NCI-H1436 treated with DMSO at 0.1 percent for 48 hours (cell line): ENCODE data around the gene TMEM185A.
"Not testable (repeated sequence)": the region's sequence is repeated elsewhere in the genome, so short reads cannot be mapped to it uniquely, and the experiment has no call there.

ENCODE experiments used
- DNase-seq: peaks from one replicate; lab custom pipeline; 2025; lab: John Stamatoyannopoulos, UW

The TMEM185A gene

GRCh38 chrX:149631234-149632165, at the start of gene TMEM185A:
Gene TMEM185A (minus strand): TSS chrX:149631792. CDS start chrX:149631580, 212 bp downstream.
- DNase-seq, result peak; percentile 11

- DNase-seq, result no peak
Measured at GRCh38 chrX:149681182-149681581, 49.6 kb upstream of the TMEM185A start.

- DNase-seq, result not testable (repeated sequence)
Measured at GRCh38 chrX:149679164-149679678, 47.6 kb upstream of the TMEM185A start.

- DNase-seq, result not testable (repeated sequence)
Measured at GRCh38 chrX:149675554-149675953, 44.0 kb upstream of the TMEM185A start.

GRCh38 chrX:149675088-149675487, 43.5 kb upstream of the TMEM185A start:
- DNase-seq, result not testable (repeated sequence)

- DNase-seq, result not testable (repeated sequence)
Measured at GRCh38 chrX:149660613-149661012, 29.0 kb upstream of the TMEM185A start.

- not testable (repeated sequence) for DNase-seq
Measured at GRCh38 chrX:149656260-149656884, 24.8 kb upstream of the TMEM185A start.

GRCh38 chrX:149652232-149652981, 20.8 kb upstream of the TMEM185A start:
- no peak for DNase-seq

- no peak for DNase-seq
Measured at GRCh38 chrX:149650162-149650561, 18.6 kb upstream of the TMEM185A start.

- no peak for DNase-seq
Measured at GRCh38 chrX:149648932-149649331, 17.3 kb upstream of the TMEM185A start.

GRCh38 chrX:149647505-149647904, 15.9 kb upstream of the TMEM185A start:
- no peak for DNase-seq

- no peak for DNase-seq
Measured at GRCh38 chrX:149643496-149643895, 11.9 kb upstream of the TMEM185A start.

GRCh38 chrX:149641835-149642234, 10.2 kb upstream of the TMEM185A start:
- DNase-seq, result no peak

- DNase-seq, result no peak
Measured at GRCh38 chrX:149641432-149641831, 9.8 kb upstream of the TMEM185A start.

GRCh38 chrX:149639568-149639967, 8.0 kb upstream of the TMEM185A start:
- no peak for DNase-seq

GRCh38 chrX:149638860-149639259, 7.3 kb upstream of the TMEM185A start:
- no peak for DNase-seq

GRCh38 chrX:149633511-149633910, 1.9 kb upstream of the TMEM185A start:
- DNase-seq, result no peak

GRCh38 chrX:149630681-149631233, 835 bp downstream of the TMEM185A start:
- no peak for DNase-seq

GRCh38 chrX:149629730-149630387, 1.7 kb downstream of the TMEM185A start:
- DNase-seq, result no peak

GRCh38 chrX:149628768-149629167, 2.8 kb downstream of the TMEM185A start:
- DNase-seq, result no peak

GRCh38 chrX:149628280-149628679, 3.3 kb downstream of the TMEM185A start:
- no peak for DNase-seq
